ENCODE measurements around the gene KRTAP20-3.

The KRTAP20-3 gene

DNA sequence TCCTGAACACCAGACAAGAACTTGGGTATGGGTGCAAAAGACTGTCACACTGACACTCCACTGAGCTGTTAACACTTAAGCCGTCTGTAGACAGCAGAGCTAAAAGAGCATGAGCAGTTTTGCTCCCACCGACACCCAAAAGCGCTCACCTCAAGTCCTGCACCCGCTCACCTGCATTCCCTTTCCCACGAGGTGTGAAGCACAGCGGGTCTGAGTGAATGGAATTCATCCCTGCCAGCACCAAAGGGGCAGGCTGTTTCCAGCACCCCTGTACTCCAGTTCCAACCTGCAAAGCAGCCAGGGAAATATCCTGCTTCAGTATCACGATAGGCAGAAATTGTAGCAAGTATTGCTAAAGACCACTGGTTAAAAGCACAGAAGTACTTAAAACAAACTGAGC lies 47.2 kb downstream of the KRTAP20-3 start:
- H3K4me3 ChIP-seq (ENCODE audit: low read depth, low read length), result no peak overlapping the region
- in situ Hi-C loops (cut with HindIII; ENCODE audit: low sequenced_read_pairs), result no loop called here
- DNase-seq (ENCODE audit: low read depth, low spot score), result no peak
- TF ChIP-seq CTCF (IDR thresholded peaks at IDR 0.05; ENCODE audit: low read depth, low read length), result no peak

Measured in astrocyte of the spinal cord (primary cell).